Measurements from ENCODE around the gene OPTN.

- TF ChIP-seq EP300 (IDR thresholded peaks at IDR 0.05), result no peak
- no peak for TF ChIP-seq POLR2AphosphoS5 (IDR thresholded peaks at IDR 0.05)
- TF ChIP-seq POLR2A (IDR thresholded peaks at IDR 0.05), result no peak
These were observed 46.0 kb upstream of the OPTN start for GRCh38 chr10:13053794-13054462.

Measured in upper lobe of left lung (tissue), 4 donors.